OCI-LY1 (cell line): ENCODE data around the gene ROR1.

Experiments used
- H2AFZ ChIP-seq: fragments of 200-600 bp; sonication (generic), shearing (Covaris generic); 2 replicates; pipeline ENCODE4 v1.6.0; 2014; ENCODE audit warnings: antibody characterized with exemption, mild to moderate bottlenecking, low read length
- H3F3A ChIP-seq: fragments of 200-600 bp; sonication (generic), shearing (Covaris generic); 2 replicates; pipeline ENCODE4 v1.6.0; 2014; ENCODE audit warnings: mild to moderate bottlenecking, antibody characterized with exemption, low read length, moderate library complexity; ENCODE audit not compliant: insufficient read depth
- H3K27ac ChIP-seq: fragments of 200-600 bp; sonication (generic); 2 replicates; pipeline ENCODE4 v1.5.1; 2014; ENCODE audit warnings: low read length, mixed run types, mild to moderate bottlenecking, low read depth; ENCODE audit not compliant: poor library complexity, severe bottlenecking
- H3K27me3 ChIP-seq: fragments of 200-600 bp; sonication (generic); 2 replicates; pipeline ENCODE4 v1.6.0; 2014; ENCODE audit warnings: antibody characterized with exemption, mild to moderate bottlenecking, low read length, moderate library complexity; ENCODE audit not compliant: insufficient read depth
- H3K36me3 ChIP-seq: fragments of 200-600 bp; sonication (generic); 2 replicates; pipeline ENCODE4 v1.6.1; 2014; ENCODE audit warnings: mild to moderate bottlenecking, antibody characterized with exemption, low read length, moderate library complexity, mixed read lengths; ENCODE audit not compliant: insufficient read depth
- H3K4me1 ChIP-seq: fragments of 200-600 bp; sonication (generic); 2 replicates; pipeline ENCODE4 v1.5.1; 2014; ENCODE audit warnings: mild to moderate bottlenecking, low read length, moderate library complexity; ENCODE audit not compliant: insufficient read depth, severe bottlenecking
- H3K4me2 ChIP-seq: fragments of 200-600 bp; sonication (generic), shearing (Covaris generic); 2 replicates; pipeline ENCODE4 v1.6.1; 2014; ENCODE audit warnings: low read length
- H3K4me3 ChIP-seq: fragments of 200-600 bp; sonication (generic); 2 replicates; pipeline ENCODE4 v1.5.1; 2014; ENCODE audit warnings: low read length, low read depth, mild to moderate bottlenecking, mixed read lengths; ENCODE audit not compliant: poor library complexity, severe bottlenecking
- H3K79me2 ChIP-seq: fragments of 200-600 bp; shearing (Covaris generic); 2 replicates; pipeline ENCODE4 v1.6.1; 2016; ENCODE audit warnings: mixed run types, low read length, mixed read lengths; ENCODE audit not compliant: insufficient read depth
- H3K9ac ChIP-seq: fragments of 200-600 bp; sonication (generic), shearing (Covaris generic); 2 replicates; pipeline ENCODE4 v1.6.1; 2014; ENCODE audit warnings: mild to moderate bottlenecking, low read length, mixed read lengths
- H3K9me2 ChIP-seq: fragments of 200-600 bp; sonication (generic), shearing (Covaris generic); 2 replicates; pipeline ENCODE4 v1.6.1; 2014; ENCODE audit warnings: low read depth, mild to moderate bottlenecking, low read length, mixed read lengths
- H3K9me3 ChIP-seq: fragments of 200-600 bp; shearing (Covaris generic); 2 replicates; pipeline ENCODE4 v1.6.1; 2014; ENCODE audit warnings: low read length, mixed read lengths
- H4K20me1 ChIP-seq: fragments of 200-600 bp; sonication (generic), shearing (Covaris generic); 2 replicates; pipeline ENCODE4 v1.6.0; 2016; ENCODE audit warnings: mild to moderate bottlenecking, low read length; ENCODE audit not compliant: insufficient read depth
- CTCF ChIP-seq: fragments of 200-600 bp; sonication (generic), shearing (Covaris generic); IDR thresholded peaks from 2 replicates; pipeline ENCODE4 v1.5.1; 2017; ENCODE audit warnings: mild to moderate bottlenecking, antibody characterized with exemption, low read length, moderate library complexity, mixed read lengths
- EZH2 ChIP-seq: fragments of 200-600 bp; sonication (generic), shearing (Covaris generic); IDR thresholded peaks from 2 replicates; pipeline ENCODE4 v1.8.0; 2017; ENCODE audit warnings: borderline replicate concordance, mixed run types, mild to moderate bottlenecking, antibody characterized with exemption, low read length, moderate library complexity, mixed read lengths

The ROR1 gene

GRCh38 chr1:63845346-63845745 is 71.5 kb downstream of the ROR1 start:
- no peak overlapping the region for H3K9ac ChIP-seq
- H3K79me2 ChIP-seq, result no peaks in the 10 kb centered on the region
- no peaks in the 10 kb centered on the region for H3K27me3 ChIP-seq
- TF ChIP-seq CTCF, result no peak
- no peak for TF ChIP-seq EZH2
- no peaks in the 10 kb centered on the region for H4K20me1 ChIP-seq
- H2AFZ ChIP-seq, result no peak overlapping the region
- H3K9me3 ChIP-seq, result no peaks in the 10 kb centered on the region
- no peaks in the 10 kb centered on the region for H3K9me2 ChIP-seq
- H3K4me2 ChIP-seq, result no peak overlapping the region
- H3K4me3 ChIP-seq, result no peak overlapping the region
- H3K36me3 ChIP-seq, result no peaks in the 10 kb centered on the region
- no peaks in the 10 kb centered on the region for H3F3A ChIP-seq
- H3K27ac ChIP-seq, result no peak overlapping the region
- no peaks in the 10 kb centered on the region for H3K4me1 ChIP-seq

GRCh38 chr1:63847308-63847910 is 73.6 kb downstream of the ROR1 start:
- no peaks in the 10 kb centered on the region for H3F3A ChIP-seq
- no peaks in the 10 kb centered on the region for H3K9me3 ChIP-seq
- H3K4me2 ChIP-seq, result no peak overlapping the region
- H3K27ac ChIP-seq, result no peak overlapping the region
- H2AFZ ChIP-seq, result no peak overlapping the region
- H3K79me2 ChIP-seq, result no peaks in the 10 kb centered on the region
- no peak overlapping the region for H3K9ac ChIP-seq
- TF ChIP-seq CTCF (no peak), EZH2 (no peak)
- H3K27me3 ChIP-seq, result no peaks in the 10 kb centered on the region
- no peaks in the 10 kb centered on the region for H3K4me1 ChIP-seq
- no peaks in the 10 kb centered on the region for H4K20me1 ChIP-seq
- no peak overlapping the region for H3K4me3 ChIP-seq
- no peaks in the 10 kb centered on the region for H3K36me3 ChIP-seq
- no peaks in the 10 kb centered on the region for H3K9me2 ChIP-seq

- no peak for TF ChIP-seq EZH2
- TF ChIP-seq CTCF, result no peak
- H3K4me3 ChIP-seq, result no peak overlapping the region
- H3K27ac ChIP-seq, result no peak overlapping the region
- no peaks in the 10 kb centered on the region for H3F3A ChIP-seq
- H4K20me1 ChIP-seq, result no peaks in the 10 kb centered on the region
- H3K9me2 ChIP-seq, result no peaks in the 10 kb centered on the region
- no peaks in the 10 kb centered on the region for H3K36me3 ChIP-seq
- H3K9ac ChIP-seq, result no peak overlapping the region
- H3K27me3 ChIP-seq, result no peaks in the 10 kb centered on the region
- no peak overlapping the region for H3K4me2 ChIP-seq
- no peaks in the 10 kb centered on the region for H3K79me2 ChIP-seq
- no peaks in the 10 kb centered on the region for H3K4me1 ChIP-seq
- H2AFZ ChIP-seq, result no peak overlapping the region
- no peaks in the 10 kb centered on the region for H3K9me3 ChIP-seq
Observed at GRCh38 chr1:63848733-63849132, 74.9 kb downstream of the ROR1 start.
